Inferior parietal cortex (tissue), 1 donor: Measurements from ENCODE around the gene ACLY.
"Not testable (repeated sequence)": the region's sequence is repeated elsewhere in the genome, so short reads cannot be mapped to it uniquely, and the experiment has no call there.

Source experiments
- DNase-seq: peaks from one replicate; pipeline ENCODE4 v3.0.0-alpha.2; 2016; ENCODE audit errors: extremely low spot score

The ACLY gene

DNA sequence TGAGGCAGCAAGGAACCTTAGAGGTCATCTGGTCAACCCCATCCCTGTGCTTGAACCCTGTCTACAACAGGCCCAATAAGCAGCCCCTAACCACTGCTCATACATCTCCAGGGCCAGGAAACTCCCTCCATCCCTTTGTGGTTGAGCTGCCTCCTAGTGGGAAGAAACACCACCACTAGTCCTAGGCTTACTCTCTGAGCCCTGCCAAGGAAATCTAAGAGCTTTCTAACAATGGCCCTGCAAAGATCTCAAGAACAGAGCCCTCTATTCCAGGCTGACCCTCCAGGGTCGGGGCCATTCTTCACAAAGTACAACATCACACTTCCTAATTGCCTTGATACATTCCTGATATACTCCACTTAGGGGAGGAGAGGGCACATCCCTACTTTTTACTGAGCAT, 5.8 kb downstream of the ACLY start:
- DNase-seq: no peak

DNA sequence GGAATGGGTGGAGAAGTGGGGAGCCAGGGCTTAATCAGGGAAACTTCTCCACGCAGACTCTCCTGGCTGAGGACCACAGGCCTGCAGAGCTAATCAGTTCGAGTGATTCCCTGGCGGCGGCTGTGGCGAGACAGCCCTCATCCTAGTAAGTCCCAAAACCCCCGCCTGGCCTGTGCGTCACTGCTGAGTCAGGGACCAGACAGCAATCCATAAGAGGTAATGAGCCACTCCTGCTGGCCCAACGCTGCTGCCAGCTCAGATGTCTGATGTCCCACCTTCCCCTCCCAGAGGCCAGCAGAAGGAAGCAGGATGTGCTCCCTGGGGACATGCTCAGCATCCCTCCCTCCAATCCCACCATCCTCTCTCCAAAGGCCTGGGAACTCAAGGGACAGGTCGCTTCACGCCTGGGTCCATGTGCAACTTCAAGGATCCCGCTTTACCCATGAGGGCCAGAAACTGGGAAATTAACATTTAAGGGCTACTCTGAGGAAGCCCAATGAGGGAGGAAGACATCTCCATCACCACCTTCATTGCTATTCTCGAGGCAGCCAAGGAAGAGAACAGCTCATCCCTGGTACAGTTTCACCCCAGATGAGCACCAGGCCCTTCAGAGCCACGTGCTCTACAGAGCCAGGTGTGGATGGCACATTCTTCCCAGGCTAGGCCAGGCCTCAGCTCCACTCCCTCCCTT, 7.9 kb downstream of the ACLY start:
- no peak for DNase-seq

DNA sequence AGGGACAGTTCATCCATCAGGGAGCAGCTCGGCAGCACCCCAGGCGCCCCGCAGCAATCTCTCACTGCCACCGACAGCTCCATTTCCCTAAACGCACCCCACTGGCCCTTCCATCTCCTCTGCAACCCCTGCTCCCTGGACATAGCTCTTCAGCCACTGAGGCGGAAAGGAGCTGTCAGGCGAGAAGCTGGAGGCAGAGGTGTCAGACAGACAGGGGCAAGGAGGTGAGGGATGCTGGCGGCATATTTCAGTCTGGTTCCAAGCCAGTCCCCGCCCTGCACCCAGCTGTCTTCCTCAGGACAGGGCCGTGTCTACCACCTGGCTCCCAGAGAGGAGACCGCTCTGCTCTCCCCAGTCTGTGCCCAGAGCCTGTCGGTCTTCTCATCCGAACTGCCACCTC, 9.7 kb downstream of the ACLY start:
- no peak for DNase-seq

DNA sequence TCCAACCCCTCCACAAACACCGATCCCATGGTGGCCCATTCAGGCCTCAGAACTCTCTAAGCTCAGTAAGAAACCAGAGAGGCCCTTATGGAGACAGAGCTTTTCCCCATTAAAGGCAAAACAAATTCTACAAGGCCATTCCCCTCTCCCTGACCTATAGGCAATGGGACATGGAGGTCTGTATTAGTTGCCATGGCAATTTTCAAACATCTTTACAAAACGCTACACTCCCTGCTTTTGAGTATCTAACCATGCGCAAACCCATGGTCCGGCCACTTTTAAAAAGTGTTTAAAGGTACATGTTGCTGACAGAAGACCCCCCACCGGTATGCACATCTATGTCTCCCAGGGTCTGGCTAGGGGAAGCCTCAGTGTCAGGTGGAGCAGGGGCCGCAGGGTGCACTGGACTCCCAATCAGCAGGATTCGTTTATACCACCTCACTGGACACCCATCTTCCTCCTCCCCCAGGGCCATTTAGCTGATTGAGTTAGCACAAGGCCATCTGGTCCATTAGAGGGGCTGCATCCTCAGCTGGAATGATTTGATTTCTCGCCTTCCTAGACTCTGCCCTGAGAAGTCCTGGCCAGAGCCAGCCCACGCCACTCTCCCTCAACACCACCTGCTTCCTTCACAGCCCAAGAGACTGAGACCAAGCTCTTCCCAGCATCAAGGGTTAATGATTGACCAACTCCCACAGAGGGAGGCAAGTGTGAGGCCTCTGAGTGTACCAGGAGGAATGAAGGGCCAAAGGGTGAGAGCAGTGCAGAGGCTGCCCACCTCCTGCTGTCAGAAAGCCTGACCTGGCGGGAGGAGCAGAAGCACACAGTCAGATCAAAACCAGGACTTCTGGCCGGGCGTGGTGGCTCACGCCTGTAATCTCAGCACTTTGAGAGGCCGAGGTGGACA, 10.9 kb downstream of the ACLY start:
- no peak for DNase-seq

DNA sequence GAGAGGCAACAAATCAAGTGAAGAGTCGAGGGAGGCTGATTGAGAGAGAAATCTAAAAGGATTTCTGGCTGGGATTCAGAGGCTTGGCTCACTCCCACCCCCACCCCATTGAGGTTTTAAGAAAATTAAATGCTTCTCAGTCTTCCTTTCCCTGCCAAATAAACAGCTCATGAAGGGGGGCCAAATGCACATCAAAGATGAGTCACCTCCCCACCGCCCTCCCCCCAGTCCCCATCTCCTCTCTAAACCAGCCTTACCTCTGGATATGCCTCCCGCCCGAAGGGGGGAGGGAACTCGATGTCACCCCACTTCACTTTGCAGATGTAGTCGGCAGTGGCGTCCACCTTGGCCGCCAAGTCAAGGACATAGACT, 11.6 kb downstream of the ACLY start:
- no peak for DNase-seq

DNA sequence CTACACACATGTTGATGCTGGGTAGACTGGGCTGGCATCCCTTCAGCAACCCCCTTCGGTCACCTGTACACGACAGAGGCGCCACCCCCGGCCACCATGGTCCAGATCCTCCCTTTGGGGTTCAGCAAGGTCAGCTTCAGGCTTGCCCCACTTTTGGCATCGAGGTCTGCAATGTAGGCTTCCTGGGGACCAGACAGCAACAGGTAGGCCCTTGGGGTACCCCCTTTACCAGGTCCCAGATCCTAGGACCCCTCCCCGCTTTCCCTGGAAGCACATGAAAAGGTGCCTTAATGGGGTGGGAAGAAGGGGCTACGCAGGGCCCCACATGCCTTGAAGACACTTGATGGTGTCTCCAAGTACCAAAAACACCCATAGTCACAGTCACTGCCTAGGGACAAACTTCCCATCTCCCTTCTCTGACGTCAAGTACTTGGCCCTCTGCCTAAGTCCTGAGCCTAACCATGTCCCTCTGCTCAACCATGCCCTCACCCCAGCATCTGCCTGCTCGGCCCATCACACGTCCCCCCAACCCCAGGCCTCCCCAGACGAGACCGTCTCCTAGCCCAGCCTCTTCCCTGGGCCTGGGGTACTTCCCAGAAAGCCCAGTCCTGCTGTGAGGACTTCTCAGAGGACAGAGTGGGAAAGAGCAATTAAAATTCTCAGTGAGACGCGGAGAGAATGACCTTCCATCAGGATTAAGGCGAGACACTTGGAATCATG, 12.1 kb downstream of the ACLY start:
- DNase-seq: no peak

DNA sequence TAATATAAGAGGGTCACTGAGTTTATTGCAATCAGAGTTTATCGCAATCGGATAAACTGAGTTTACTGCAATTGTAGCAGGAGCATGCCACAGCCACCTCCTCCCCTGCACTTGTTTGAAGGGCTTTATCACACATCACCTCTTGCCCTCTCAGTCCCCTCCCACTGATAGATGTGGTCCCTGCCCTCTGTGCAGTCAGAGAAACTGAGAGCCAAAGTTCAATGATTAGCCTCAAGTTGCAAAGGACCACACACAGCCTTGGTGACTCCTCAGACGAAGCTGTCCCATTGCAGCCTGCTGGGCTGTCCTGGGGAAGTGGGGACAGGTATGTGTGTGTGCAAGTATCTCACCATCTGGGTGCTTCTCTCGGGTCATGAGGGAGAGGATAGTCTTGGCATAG, 13.6 kb downstream of the ACLY start:
- DNase-seq: no peak

DNA sequence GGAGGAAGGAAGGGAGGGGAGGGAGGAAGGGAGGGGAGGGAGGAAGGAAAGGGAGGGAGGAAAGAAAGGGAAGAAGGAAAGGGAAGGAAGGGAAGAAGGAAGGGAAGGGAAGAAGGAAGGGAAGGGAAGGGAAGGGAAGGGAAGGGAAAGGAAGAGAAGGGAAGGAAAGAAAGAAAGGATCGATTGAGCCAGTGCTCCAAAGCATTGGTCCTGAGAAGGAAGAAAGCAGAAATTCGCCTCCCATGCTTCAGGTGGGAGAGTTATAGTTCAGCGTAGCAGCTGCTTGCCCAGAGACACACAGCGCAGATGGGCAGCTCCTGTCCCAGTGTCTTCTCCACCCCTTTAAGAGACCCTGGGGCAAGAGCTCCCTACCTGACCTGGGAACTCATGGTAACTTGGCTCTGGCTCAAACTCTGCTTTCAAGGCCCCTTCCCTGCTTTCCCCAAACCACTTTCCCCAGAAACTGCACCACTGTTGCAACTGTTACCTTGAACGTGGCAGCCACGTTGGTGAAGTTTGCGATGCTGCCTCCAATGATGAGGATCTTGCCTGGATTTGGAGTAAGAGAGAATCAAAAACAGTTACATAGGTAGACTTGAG, 14.4 kb downstream of the ACLY start:
- DNase-seq: no peak

DNA sequence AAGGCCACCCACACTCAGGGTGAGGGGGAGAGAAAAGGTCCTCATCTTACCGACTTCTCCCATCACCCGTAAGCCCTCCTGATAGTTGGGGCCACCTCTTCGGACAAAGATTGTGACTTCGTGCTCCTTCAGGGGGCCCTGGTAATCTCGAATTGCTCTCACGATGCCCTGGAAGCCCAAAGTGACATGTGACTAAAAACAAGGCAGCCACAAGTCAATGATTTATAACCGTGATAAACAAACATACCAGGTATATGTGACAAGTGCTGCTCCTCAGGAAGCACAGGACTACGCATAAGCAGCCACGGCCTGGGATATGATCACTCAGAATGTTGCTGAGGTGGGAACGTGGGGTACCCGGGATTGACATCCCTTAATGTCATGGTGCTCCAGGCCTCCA, 17.1 kb downstream of the ACLY start:
- no peak for DNase-seq

DNA sequence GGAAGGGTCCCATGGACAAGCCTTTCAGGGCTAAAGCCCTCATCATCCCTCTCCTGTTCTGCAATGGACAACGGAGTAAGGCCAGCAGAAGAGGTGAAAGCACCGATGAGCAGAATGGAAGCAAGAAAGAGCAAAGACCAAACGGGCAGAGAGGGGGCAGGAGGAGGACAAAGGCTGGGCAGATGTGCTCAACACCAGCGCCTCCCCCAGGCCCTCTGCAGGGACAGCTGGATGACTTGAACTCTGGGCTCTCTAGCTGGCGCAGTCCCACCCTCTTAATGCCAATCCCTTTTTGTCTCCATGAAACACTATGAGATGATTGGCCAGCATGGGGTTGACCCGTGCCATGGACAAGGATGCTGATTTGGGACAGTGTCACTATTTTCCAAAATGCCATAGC, 22.0 kb downstream of the ACLY start:
- DNase-seq: no peak

DNA sequence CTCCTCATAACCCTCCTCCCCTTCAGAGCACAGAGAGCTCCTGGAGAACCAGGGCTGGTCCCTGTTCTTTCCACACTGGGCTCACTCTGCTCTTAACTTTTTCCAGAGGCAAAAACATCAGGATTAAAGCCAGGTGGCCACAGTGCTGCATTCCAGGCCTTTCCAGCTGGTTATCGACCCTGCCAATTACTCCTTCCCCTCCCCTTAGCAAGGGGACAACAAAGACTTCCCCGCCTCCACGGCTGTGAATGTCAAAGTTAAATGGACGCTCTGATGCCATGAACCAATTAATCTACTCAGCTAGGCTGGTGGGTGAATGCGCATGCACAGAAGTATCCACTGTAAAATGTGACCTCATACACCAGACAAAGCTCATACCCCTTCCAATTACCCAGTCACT, 23.1 kb downstream of the ACLY start:
- DNase-seq: no peak

DNA sequence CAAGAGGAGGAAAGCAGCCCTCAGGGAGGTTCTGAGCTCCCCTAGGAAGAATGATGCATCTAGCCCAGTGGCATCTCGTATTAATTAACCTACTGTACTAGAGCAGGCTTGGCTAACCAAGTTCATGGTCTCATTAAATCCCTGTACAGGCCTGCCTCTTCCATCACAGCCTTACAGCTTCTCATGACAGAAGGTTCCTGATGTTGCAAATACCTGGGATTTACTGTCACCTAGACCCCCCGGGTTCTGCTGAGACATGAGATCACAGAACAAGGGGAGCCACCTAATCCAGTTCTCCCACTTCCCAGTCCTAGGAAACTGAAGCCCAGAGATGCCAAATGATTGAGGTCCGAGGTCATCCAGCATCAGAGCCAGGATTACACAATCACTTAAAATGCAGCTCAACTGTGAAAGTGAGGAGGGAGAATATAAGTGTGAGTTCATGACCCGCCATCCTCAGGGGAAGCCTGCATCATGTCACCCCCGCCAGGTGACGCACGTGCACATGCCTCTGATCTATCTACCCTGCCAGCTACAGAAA, 23.9 kb downstream of the ACLY start:
- DNase-seq: no peak

DNA sequence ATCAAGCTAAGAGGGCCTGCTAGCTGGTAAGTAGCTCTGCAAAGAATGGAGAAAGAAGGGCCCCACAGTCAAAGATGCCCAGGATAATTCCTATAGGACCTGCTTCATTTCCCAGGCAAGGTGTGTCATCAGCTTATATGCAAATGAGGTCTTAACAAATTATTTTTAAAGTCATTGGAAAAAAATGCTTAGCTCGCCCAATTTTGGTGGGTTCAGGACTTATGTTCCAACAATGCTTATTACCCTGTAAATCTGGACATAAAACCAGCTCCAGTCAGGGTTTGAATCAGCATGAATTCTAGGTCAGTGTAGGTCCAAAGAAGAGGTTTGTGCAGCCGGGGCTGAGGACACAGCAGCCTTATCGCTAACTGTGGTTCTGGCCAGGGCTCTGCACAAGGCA, 25.4 kb downstream of the ACLY start:
- no peak for DNase-seq

DNA sequence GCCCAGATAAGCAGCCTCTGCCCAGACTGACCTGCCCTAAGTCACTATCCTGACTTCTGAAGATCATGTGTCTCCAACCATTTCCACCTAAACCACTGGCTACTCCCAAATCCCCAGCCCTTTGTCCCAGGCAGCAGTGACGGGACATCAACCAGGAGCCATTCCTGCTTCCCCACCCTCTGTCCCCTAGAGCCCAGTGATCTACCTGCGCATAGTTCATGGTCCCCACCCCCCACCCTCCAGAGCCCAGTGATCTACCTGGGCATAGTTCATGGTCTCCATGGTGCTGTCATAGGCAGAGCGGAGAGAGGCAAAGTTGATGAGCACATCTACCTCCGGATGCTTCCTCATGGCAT, 26.8 kb downstream of the ACLY start:
- no peak for DNase-seq

DNA sequence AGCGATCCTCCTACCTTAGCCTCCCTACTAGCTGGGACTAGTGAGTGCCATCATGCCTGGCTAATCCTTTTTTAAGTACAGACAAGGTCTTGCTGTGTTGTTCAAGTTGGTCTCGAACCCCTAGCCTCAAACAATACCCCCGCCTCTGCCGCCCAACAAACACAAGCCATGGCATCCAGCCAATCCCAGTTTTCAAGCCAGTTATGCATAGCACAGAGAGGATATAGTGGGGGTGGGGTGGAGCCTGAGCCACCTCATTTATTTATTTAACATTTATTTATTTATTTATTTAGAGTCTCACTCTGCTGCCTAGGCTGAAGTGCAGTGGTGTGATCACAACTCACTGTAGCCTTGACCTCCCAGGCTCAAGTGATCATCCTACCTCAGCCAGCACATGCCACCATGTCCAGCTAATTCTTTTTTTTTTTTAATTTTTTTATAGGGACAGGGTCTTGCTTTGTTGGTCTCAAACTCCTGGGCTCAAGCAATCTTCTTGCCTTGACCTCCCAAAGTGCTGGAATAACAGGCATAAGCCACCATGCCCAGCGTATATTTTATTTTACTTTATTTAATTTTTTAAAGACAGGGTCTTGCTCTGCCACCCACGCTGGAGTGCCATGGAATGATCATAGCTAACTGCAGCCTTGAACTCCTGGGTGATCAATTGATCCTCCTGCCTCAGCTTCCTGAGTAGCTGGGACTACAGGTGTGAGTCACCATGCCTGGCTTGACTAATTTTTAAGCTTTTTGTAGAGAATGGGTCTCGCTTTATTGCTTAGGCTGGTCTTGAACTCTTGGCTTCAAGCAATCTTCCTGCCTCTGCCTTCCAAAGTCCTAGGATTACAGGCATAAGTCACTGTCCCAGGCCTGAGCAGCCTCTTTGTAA, 27.4 kb downstream of the ACLY start:
- no peak for DNase-seq

DNA sequence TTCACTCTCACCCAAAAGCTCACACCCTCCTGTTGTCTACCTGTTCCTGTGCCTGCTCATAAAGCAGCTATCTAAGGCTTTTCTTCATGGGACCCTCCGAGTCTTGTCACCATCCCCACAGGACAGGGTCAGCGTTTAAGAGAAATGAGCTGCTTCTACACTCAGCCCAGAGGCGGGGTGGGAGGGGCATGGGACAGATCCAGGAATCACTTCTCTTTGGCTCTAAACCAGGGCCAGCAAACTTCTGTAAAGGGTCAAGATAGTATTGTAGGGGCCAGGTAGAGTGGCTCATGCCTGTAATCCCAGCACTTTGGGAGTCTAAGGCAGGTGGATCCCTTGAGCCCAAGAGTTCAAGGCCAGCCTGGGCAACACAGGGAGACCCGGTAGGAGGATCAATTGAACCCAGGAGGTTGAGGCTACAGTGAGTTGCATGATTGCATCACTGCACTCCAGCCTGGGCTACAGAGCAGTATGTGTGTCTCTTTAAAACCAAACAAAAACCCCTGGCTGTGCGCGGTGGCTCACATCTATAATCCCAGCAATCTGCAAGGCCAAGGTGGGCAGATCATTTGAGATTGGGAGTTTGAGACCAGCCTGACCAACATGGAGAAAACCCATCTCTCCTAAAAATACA, 30.3 kb downstream of the ACLY start:
- DNase-seq: no peak

DNA sequence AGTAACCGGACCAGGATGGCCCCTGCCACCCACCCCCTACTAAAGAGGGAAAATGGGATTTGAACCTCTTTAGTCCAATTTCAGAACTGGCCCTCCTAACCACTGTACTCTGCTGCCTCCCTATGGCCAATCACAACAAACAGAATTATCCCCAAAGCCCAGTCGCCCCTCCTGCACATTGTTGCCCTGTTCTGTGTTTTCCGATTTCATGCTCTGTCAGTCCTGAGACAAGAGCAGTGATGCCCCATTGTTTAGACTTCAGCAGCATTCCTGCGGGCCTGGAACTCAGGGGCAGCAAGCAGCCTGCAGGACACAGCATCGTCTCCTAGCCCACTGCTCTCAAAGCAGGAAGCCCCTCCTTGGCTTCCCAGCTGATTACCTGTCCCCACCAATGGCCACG, 33.0 kb downstream of the ACLY start:
- DNase-seq: no peak

DNA sequence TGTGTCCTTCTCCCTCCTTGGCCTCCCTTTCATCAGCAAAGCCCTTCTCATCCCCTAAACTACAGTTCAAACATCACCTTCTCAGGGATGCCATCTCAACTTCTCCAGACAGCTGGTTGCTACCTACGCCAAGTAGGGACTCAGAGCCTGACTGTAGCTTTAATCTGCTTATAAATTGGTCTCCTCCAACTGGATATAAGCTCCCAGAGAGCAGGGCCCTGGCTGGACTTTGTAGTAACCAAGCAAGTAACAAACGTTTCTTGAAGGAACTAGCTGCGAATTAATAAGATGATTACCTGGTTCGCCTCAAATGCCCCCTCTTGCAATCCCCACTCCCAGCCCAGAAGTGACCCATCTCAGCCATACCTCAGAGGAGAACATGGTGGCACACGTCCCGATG, 36.0 kb downstream of the ACLY start:
- DNase-seq: no peak

DNA sequence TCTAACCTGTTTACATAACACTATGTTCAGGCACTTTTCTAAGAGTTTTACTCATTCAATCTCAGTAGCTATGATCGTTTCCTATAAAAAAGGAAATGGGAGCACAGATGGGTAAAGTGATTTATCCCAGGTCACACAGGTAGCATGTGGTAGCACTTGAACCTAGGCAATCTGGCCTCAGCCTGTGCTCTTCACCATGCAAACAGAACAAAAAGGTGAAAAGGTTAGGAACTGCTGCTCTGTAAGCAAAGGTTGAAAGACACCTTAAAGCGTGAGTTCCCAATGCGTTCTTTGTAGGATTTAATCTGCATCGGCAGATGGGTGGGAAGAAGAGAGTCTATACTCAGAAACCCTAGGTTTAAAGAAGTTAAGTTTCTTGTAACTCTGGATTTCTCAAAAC, 38.6 kb downstream of the ACLY start:
- DNase-seq: no peak

DNA sequence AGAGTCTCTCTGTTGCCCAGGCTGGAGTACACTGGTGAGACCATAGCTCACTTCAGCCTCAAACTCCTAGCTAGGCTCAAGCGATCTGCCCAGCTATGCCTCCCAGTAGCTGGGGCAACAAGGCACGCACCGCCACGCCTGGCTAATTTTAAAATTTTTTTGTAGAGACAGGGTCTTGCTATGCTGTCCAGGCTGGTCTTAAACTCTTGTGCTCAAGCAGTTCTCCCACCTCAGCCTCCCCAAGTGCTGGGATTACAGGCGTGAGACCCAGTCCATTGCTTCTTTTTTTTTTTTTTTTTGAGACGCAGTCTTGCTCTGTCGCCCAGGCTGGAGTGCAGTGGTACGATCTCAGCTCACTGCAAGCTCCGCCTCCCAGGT, 44.5 kb downstream of the ACLY start:
- not testable (repeated sequence) for DNase-seq
